HG02938 (cell line): ENCODE results near the gene RHOBTB3.
"Not testable (repeated sequence)": the region's sequence is repeated elsewhere in the genome, so short reads cannot be mapped to it uniquely, and the experiment has no call there.

Experiments used
- ATAC-seq: cut with Tn5 transposase; IDR thresholded peaks from one replicate; pipeline ENCODE4 v1.9.1; 2021; ENCODE audit warnings: mild to moderate bottlenecking, moderate library complexity; ENCODE audit not compliant: unreplicated experiment

Gene RHOBTB3

GRCh38 chr5:95712347-95712958 lies 18.7 kb upstream of the RHOBTB3 start:
- no peak for ATAC-seq

DNA sequence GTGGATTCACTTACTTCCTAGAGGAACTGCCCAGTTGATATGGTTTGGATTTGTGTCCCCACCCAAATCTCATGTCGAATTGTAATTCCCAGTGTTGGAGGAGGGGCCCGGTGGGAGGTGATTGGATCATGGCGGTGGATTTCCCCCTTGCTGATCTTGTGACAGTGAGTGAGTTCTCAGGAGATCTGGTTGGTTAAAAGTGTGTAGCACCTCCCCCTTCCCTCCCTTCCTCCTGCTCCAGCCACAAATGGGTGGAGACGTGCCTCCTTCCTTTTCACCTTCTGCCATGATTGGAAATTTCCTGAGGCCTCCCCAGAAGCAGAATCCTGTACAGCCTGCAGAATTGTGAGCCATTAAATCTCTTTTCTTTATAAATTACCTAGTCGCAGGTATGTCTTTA lies 17.9 kb upstream of the RHOBTB3 start:
- not testable (repeated sequence) for ATAC-seq

DNA sequence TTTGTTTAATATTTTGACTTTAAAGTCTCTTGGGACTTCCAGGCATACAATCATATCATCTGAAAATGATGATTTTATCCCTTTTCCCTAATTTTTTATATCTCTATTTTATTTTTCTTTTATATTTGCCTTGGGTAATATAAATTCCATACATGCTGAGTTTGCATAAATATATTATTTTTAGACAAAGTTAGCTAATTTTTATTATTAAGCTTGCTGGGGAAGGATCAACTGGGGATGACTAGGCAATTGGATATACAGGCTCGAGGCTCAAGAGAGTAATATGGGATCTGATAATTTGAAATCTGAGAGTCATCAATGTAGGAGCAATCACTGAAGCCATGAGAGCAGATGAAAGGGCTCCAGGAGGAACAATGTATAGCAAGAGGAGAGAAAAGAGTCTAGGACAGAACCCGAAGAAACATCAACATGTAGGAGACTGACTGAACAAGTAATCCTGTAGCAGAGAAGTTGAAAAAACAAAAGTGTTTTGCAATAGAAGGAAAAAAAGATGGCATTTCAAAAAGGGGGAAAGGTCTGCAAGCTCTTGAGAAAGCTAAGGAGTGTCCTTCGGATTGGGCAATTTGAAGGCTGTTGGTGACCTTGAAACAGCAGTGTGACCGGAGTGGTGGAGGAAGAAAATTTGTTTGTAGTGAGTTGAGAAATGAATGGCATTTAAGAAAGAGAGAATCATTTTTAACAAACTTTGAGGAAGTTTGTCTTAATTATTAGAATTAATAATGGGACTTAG lies 17.0 kb upstream of the RHOBTB3 start:
- ATAC-seq, result no peak

- ATAC-seq, result no peak
These were observed 15.2 kb upstream of the RHOBTB3 start for GRCh38 chr5:95715799-95716461.

- ATAC-seq, result no peak
These were observed 13.7 kb upstream of the RHOBTB3 start for GRCh38 chr5:95717439-95717838.

- ATAC-seq, result peak; percentile 80
These were observed 12.9 kb upstream of the RHOBTB3 start for GRCh38 chr5:95718203-95718602.

- ATAC-seq, result no peak
These were observed 12.4 kb upstream of the RHOBTB3 start for GRCh38 chr5:95718738-95719137.

DNA sequence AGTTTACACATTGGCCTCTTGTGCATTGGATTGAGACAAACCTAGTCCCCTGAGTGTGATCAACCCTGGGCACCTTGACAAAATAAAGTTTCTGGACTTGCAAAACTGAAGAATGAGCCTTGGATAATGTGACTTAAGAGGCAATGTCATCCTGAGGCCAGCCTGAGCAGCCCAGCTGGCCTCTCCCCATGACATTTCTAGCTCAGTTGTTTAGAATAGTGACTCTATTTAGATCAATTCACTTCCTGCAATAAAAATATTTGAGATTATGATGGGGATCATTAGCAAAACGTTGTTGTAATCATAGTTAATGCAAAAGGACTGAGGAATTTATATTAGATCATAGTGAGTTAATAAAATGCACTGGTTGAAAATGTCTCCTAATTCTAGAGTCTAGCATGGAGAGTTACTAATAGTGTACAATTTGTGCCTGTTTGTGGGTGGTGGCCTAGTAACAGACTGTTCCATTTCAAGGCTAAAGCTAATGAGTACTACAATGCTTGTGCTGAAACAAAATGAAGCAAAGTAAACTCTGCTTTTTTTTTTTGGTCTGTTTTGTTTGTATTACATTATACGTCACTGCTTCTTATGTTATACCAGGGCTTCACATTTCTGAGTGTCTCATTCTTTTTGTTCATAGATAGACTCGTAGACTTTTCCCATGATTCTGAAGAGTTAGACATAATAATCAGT lies 10.9 kb upstream of the RHOBTB3 start:
- ATAC-seq, result no peak

DNA sequence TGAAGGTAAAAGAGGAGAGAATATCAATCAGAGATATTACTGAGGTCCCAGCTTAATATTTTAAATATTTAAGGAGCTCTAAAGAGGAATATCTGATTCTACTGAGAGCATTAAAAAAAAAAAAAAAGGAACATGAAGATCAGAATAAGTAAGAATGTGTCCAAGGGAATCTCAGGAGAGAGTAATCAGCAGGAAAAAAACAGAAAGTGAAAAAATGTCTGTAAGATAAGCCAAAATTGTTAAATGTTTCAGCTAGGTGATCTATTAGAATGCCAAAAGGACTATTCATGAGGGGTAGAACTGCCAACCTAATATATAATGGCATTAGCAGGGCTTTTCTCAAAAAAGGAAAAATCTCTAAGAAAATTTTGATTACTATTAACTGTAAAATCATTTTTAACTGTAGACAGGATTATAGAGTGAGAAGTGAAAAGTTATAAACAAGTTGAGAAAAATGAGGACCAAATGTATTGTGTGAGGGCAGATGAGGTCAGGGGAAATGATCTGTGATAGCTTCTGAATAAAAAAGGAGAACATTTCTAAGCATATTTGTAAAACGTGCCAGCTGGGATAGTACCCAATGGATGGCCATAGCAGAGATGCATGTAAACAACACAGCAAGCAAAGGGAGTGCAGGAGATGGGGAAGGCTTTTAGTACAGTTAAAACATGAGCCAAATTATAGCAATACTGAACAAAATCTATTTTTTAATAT lies 9.4 kb upstream of the RHOBTB3 start:
- ATAC-seq, result no peak

- no peak for ATAC-seq
These were observed 7.3 kb upstream of the RHOBTB3 start for GRCh38 chr5:95723632-95724369.

GRCh38 chr5:95725071-95725820 lies 5.9 kb upstream of the RHOBTB3 start:
- no peak for ATAC-seq

DNA sequence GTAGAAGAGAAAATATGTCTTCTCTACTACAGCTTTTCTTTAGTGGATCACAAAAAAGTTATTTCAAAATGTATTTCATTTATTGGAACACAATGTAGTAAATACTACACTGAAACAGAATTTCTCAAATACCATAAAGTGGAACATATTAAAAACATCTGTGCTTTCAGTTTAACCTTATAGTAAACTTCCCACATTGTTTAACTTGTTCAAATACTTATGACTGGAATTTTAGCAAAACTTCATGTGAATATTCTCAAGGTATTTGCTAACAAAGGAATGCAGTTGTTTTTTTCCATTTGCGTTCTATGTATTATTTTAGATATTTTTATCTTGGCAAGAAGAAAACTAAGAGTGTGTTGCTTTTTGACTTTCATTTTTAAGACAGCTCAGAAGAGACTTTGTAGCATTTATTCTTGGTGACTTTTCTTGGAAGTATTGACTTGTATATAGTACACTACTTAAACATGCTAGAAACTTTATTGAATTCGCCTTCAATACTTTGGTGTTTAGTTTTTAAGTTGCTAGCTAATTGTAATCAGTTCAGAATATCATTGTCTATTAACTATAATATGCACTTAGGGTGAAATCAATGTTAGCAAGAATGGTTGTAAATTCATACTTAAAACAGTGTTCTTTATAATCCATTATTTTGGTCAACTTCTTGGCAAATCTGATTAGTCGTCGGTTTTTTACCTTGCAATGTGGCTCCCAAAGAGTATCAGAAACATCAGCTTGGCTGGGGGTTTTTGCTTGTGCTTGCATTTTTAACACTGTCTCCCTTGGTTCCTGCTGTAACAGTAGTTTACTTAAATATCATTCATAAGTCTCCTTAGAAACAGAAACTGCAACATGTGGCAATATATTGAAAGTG lies 5.0 kb upstream of the RHOBTB3 start:
- ATAC-seq, result no peak

DNA sequence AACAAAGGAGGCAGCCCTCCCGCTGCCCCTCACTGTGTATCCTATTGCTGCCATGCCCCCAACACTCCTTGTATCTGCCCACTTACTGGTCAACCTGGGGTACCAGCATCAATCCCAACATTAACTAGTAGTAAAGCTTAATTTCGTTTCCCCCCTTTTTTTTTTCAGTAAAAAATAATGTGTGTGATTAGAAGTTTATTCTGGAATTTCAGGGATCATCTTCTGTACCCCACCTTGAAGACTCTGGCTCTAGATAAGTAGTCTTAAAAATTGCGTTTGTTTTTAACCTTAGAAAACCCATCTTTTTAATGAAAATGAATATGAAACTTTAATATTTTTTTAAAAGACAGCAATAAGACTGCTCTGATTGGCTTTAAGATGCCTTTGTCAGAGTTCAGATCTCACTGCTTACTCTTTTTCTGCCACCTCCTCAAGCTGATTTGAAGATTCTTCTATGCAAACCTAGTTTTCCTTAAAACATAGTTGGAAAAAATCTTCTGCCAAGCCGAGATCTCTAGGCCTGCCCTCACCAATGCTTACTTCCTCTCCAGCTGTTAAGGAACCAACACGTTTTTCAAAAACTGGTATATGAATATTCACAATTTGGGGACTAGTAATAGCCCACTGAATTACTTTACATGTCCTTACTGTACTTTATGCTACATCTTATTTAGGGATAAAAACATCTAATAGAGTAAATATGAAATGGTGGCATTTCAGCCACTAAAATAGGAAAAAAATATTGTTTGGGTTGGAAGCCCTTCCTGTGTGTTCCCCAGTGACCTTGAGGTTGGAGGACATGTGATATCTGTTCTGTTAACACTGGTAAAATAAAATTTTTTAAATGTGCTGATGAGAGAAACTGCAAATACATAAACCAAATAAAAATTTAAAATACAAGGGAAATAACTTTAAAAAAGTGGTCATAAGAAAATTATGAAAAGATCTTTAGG lies 4.0 kb upstream of the RHOBTB3 start:
- no peak for ATAC-seq

DNA sequence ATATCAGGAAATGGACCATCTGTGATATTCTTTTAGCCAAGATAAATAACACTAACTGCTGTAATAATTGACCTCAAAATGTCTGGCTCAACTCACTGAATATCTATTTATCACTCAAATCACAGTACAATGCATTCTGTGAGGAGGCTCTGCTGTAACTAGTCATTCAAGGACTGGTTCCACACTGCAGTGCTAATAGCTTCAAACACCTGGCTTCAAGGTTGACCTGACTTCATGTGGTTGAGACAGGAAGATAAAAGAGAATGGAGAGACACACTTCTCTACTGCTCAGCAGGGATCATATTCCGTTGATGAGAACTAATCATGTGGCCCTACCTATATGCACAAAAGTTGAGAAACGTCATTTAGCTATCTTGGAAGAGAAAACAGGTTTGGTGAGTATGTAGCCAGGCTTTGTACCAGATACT lies 3.4 kb upstream of the RHOBTB3 start:
- ATAC-seq, result peak; percentile 47

- no peak for ATAC-seq
These were observed 2.5 kb upstream of the RHOBTB3 start for GRCh38 chr5:95728494-95729114.

DNA sequence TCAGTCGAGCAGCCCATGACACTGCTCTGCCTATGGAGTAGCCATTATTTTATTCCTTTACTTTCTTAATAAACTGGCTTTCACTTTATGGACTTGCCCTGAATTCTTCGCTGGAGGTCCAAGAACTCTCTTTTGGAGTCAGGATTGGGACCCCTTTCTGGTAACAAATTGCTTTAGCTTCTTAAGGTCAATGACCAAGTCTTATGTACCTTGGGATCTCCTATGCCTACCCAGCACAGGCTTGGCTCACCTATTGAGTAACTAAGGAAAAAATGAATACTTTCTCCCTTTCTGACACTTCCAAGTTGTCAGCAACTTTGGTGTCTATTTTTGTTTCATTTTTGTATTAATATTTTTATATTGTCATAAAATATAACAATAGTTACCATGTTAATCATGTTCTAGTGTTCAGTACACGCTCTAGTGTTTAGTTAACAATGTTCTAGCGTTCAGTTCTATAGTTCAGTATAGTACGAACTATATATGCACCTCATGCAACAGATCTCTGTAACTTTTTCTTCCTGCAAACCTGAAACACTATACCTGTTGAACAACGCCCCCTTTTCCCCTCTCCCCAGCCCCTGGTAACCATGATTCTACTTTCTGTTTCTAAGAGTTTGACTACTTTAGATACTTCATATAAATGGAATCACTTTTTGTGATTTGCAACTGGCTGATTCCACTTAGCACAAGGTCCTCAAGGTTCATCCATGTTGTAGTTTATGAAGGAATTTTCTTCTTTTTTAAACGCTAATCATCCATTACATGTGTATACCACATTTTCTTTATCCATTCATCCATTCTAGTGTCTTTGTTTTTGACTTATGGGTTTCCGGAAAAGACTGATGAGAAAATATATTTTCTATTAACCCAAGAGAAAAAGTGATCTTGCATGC lies 1.8 kb upstream of the RHOBTB3 start:
- ATAC-seq, result no peak
